Keratinocyte (primary cell): ENCODE measurements around the gene PRKCH. TPM values are rescaled to one million over a fixed set of nuclear protein-coding genes. Genes with fewer than 3 reads are reported as not detected.

Experiments used
- DNase-seq: peaks from one replicate; pipeline ENCODE4 v3.0.0-alpha.2; 2011; ENCODE audit warnings: low read depth, missing footprints, low spot score
- FAIRE-seq: peaks from 2 replicates; lab custom pipeline; 2011; peaks lifted over from hg19 to GRCh38; lab: Jason Lieb, UNC
- H2AFZ ChIP-seq: 2 replicates; pipeline ENCODE4 v1.6.0; 2012; ENCODE audit warnings: low read length, control low read depth, inconsistent platforms; ENCODE audit not compliant: control insufficient read depth
- H3K27ac ChIP-seq: 2 replicates; pipeline ENCODE4 v1.5.1; 2011; ENCODE audit warnings: low read length; ENCODE audit not compliant: control insufficient read depth, insufficient read depth
- H3K27me3 ChIP-seq: 3 replicates; pipeline ENCODE4 v1.6.0; 2011; ENCODE audit warnings: low read length; ENCODE audit not compliant: control insufficient read depth, insufficient read depth; ENCODE audit errors: extremely low read depth
- H3K36me3 ChIP-seq, 2 experiments: 2 replicates in 1 of 2; 3 replicates in 1 of 2; pipeline ENCODE4 v1.5.1; 2011; ENCODE audit warnings: low read length in 2 of 2, mild to moderate bottlenecking in 1 of 2; ENCODE audit not compliant: control insufficient read depth in 2 of 2, insufficient read depth in 2 of 2; ENCODE audit errors: extremely low read depth in 1 of 2
- H3K4me1 ChIP-seq: 3 replicates; pipeline ENCODE4 v1.5.1; 2011; ENCODE audit warnings: low read length; ENCODE audit not compliant: control insufficient read depth, insufficient read depth; ENCODE audit errors: extremely low read depth
- H3K4me2 ChIP-seq: 3 replicates; pipeline ENCODE4 v1.6.0; 2011; ENCODE audit warnings: low read depth, low read length; ENCODE audit not compliant: control insufficient read depth, insufficient read depth; ENCODE audit errors: extremely low read depth
- H3K4me3 ChIP-seq, 3 experiments: fragments of 200-600 bp in 1 of 3; sonication (generic) in 1 of 3; 2 replicates in 2 of 3; 3 replicates in 1 of 3; pipeline ENCODE4 v1.5.1; 2011 to 2016; ENCODE audit warnings: low read length in 3 of 3, mild to moderate bottlenecking in 3 of 3, control low read depth in 2 of 3, inconsistent platforms in 1 of 3, low read depth in 1 of 3, mixed read lengths in 1 of 3, mixed run types in 1 of 3, moderate library complexity in 1 of 3; ENCODE audit not compliant: control insufficient read depth in 2 of 3, insufficient read depth in 2 of 3; ENCODE audit errors: extremely low read depth in 1 of 3
- H3K79me2 ChIP-seq: 2 replicates; pipeline ENCODE4 v1.6.0; 2012; ENCODE audit warnings: low read length; ENCODE audit not compliant: control insufficient read depth, insufficient read depth
- H3K9ac ChIP-seq: 3 replicates; pipeline ENCODE4 v1.6.0; 2011; ENCODE audit warnings: low read length; ENCODE audit not compliant: control insufficient read depth, insufficient read depth; ENCODE audit errors: extremely low read depth
- H3K9me1 ChIP-seq: 3 replicates; pipeline ENCODE4 v1.6.0; 2011; ENCODE audit warnings: low read length; ENCODE audit not compliant: control insufficient read depth, insufficient read depth; ENCODE audit errors: extremely low read depth
- H3K9me3 ChIP-seq: 2 replicates; pipeline ENCODE4 v1.5.1; 2012; ENCODE audit warnings: low read depth, low read length; ENCODE audit not compliant: control insufficient read depth
- H4K20me1 ChIP-seq: 3 replicates; pipeline ENCODE4 v1.6.0; 2011; ENCODE audit warnings: low read length; ENCODE audit not compliant: control insufficient read depth, insufficient read depth; ENCODE audit errors: extremely low read depth
- EZH2 ChIP-seq: IDR thresholded peaks from one replicate; pipeline ENCODE4 v1.6.1; 2012; ENCODE audit warnings: inconsistent platforms, mild to moderate bottlenecking, low read length, moderate library complexity
- dilution Hi-C: fragments of 300-500 bp; cut with MboI; formaldehyde crosslinking; loops from one replicate; pipeline ENCODE4 v1.7.0; 2020; ENCODE audit warnings: low sequenced_read_pairs; ENCODE audit not compliant: extremely low pct_ligation_motif_present
- polyA plus RNA-seq, 5 experiments: library from polyadenylated mRNA; depleted of rRNA in 3 of 5; stranded (reverse) in 3 of 5; stranded (forward) in 1 of 5; unstranded in 1 of 5; fragments of >200 nt; gene quantifications; 1 replicate in 1 of 5; 2 replicates in 3 of 5; 3 replicates in 1 of 5; pipeline versions ENCODE4 v1.2.1 to v1.2.3, GENCODE V29; 2011 to 2012; ENCODE audit warnings: missing spikeins in 2 of 5, low read depth in 1 of 5, low replicate concordance in 1 of 5
- TF ChIP-seq, protein P1 (sequence below), 3 experiments: IDR thresholded peaks in 1 of 3; conservative IDR thresholded peaks in 1 of 3; optimal IDR thresholded peaks in 1 of 3; 2 replicates in 2 of 3; 3 replicates in 1 of 3; pipeline versions ENCODE3 to v1.5.1; 2011; ENCODE audit warnings: low read length in 3 of 3, mild to moderate bottlenecking in 3 of 3, moderate library complexity in 2 of 3, control low read depth in 1 of 3, inconsistent platforms in 1 of 3; ENCODE audit not compliant: insufficient read depth in 2 of 3; ENCODE audit errors: extremely low read depth in 1 of 3

Gene PRKCH
- polyA plus RNA-seq, 1 donor (not counting 4 experiments of a cell fraction or from before 2014, with no cell fraction given), result 13.7 TPM

GRCh38 chr14:61493239-61493638 is 171.9 kb downstream of the PRKCH start:
- H3K4me1 ChIP-seq, result peaks cover 11% of the 10 kb centered on the region
- no peak overlapping the region for H3K9ac ChIP-seq
- no peak overlapping the region for H2AFZ ChIP-seq
- no peak overlapping the region for H3K4me3 ChIP-seq
- no peaks in the 10 kb centered on the region for H3K9me3 ChIP-seq
- H3K27me3 ChIP-seq, result no peaks in the 10 kb centered on the region
- H3K9me1 ChIP-seq, result no peaks in the 10 kb centered on the region
- dilution Hi-C loops, result no loop called here
- H3K79me2 ChIP-seq, result no peaks in the 10 kb centered on the region
- TF ChIP-seq, protein P1, sequence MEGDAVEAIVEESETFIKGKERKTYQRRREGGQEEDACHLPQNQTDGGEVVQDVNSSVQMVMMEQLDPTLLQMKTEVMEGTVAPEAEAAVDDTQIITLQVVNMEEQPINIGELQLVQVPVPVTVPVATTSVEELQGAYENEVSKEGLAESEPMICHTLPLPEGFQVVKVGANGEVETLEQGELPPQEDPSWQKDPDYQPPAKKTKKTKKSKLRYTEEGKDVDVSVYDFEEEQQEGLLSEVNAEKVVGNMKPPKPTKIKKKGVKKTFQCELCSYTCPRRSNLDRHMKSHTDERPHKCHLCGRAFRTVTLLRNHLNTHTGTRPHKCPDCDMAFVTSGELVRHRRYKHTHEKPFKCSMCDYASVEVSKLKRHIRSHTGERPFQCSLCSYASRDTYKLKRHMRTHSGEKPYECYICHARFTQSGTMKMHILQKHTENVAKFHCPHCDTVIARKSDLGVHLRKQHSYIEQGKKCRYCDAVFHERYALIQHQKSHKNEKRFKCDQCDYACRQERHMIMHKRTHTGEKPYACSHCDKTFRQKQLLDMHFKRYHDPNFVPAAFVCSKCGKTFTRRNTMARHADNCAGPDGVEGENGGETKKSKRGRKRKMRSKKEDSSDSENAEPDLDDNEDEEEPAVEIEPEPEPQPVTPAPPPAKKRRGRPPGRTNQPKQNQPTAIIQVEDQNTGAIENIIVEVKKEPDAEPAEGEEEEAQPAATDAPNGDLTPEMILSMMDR (optimal IDR thresholded peaks at IDR 0.05 in 1 of 3, IDR thresholded peaks at IDR 0.05 in 1 of 3, conservative IDR thresholded peaks at IDR 0.05 in 1 of 3; ENCODE audit: extremely low read depth in 1 of 3, insufficient read depth in 2 of 3, low read length in 3 of 3), result no peak
- TF ChIP-seq EZH2, result no peak
- H4K20me1 ChIP-seq, result no peaks in the 10 kb centered on the region
- no peak for DNase-seq
- no peak overlapping the region for H3K27ac ChIP-seq
- no peaks in the 10 kb centered on the region for H3K36me3 ChIP-seq
- no peak for FAIRE-seq
- no peak overlapping the region for H3K4me2 ChIP-seq

DNA sequence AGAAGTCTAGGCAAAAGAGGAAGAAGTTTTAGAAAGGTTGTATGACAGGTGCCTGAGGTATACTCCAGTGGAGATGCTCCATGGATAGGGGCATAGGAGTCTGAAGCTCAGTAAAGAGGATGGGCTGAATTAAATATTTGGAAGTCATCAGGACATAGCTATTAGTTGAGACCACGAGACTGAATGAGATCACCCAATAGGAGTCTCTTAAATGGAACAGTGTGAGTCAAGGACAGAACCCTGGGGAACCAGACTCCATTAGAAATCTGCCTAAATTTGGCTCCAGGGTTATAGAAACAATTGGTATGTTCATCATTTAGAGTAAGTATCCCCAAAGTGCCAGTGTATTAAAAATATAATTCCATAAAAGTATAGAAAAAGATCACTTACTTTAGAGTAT is 172.6 kb downstream of the PRKCH start:
- no peak for DNase-seq
- dilution Hi-C loops, result no loop called here
- Histone ChIP-seq H3K9me1 (no peaks in the 10 kb centered on the region), H4K20me1 (no peaks in the 10 kb centered on the region), H3K36me3 (no peaks in the 10 kb centered on the region), H3K4me1 (peaks cover 19% of the 10 kb centered on the region), H3K27ac (no peak overlapping the region), H3K4me2 (no peak overlapping the region), H3K9ac (no peak overlapping the region), H3K9me3 (no peaks in the 10 kb centered on the region), H3K27me3 (no peaks in the 10 kb centered on the region), H2AFZ (no peak overlapping the region), H3K79me2 (no peaks in the 10 kb centered on the region), H3K4me3 (no peak overlapping the region)
- TF ChIP-seq, protein P1 (optimal IDR thresholded peaks at IDR 0.05 in 1 of 3, IDR thresholded peaks at IDR 0.05 in 1 of 3, conservative IDR thresholded peaks at IDR 0.05 in 1 of 3; ENCODE audit: extremely low read depth in 1 of 3, insufficient read depth in 2 of 3, low read length in 3 of 3), result no peak
- TF ChIP-seq EZH2, result no peak
- no peak for FAIRE-seq
